AG10803 (cell line): ENCODE data around the gene TWF2.

Source experiments
- DNase-seq: peaks from one replicate; pipeline ENCODE4 v3.0.0; 2010; ENCODE audit warnings: low read depth
- H3K4me3 ChIP-seq: 2 replicates; pipeline ENCODE4 v1.5.1; 2011; ENCODE audit warnings: mild to moderate bottlenecking, low read length, control low read depth
- CTCF ChIP-seq: conservative IDR thresholded peaks from 2 replicates; pipeline ENCODE4 v1.5.1; 2011; ENCODE audit warnings: mild to moderate bottlenecking, low read length, control low read depth, inconsistent platforms

TWF2 gene

DNA sequence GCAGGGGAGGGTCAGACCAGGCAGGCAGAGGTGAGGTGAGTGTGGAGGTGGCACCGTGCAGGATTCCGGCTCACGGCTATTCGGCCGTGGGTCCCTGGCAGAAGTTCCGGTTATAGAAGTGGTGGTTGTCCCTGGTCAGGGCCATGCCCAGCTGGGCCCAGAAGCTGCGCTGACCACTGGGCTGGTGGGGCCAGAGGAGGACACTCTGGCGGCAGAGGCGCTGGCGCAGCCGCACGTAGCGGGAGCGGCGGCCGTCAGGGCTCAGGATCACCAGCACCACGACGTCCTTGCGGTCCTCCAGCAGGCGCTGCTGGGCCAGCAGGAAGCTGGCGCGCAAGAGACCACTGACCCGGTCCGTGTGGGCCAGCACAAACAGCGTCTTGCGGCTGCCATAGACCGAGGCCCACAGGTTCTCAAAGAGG is 17.8 kb downstream of the TWF2 start:
- no peak for TF ChIP-seq CTCF
- DNase-seq: no peak
- H3K4me3 ChIP-seq: no peak overlapping the region

DNA sequence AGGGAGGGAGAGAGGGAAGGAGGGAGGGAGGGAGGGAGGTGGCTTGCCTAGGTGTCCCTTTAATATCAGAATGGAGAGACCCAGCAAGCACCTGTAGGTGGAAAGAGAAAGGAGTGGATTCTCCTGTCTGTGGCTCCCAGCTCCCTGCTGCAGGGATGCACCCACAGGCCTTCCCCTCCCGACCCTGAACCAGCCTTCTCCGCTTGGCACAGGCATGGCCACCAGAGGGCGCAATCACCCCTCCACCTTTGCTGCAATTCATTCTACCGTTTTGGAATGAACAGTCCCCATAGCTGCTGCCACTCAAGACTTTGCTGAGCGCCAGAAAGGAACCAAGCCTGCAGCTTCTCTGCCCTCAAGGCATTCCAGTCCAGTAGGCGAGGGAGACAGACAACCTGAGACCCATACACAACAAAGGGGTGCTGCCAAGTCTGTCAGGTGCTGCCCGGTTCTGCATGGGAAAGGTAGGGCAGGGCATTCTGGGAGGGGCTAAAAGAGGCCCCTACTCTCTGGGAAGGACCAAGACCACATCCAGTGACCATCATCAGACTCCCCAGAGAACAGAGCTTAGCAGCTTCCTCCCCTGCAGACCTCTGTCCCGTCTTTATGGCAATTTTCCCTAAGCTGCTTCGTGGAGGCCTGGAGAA is 18.5 kb downstream of the TWF2 start:
- DNase-seq: peak; percentile 62
- TF ChIP-seq CTCF: peak; percentile 94
- H3K4me3 ChIP-seq: no peak overlapping the region

- TF ChIP-seq CTCF: no peak
- DNase-seq: no peak
- H3K4me3 ChIP-seq: no peak overlapping the region
Observed at GRCh38 chr3:52218937-52219650, 19.9 kb downstream of the TWF2 start.

- no peak for TF ChIP-seq CTCF
- no peak overlapping the region for H3K4me3 ChIP-seq
- DNase-seq: no peak
Observed at GRCh38 chr3:52218454-52218853, 20.5 kb downstream of the TWF2 start.

DNA sequence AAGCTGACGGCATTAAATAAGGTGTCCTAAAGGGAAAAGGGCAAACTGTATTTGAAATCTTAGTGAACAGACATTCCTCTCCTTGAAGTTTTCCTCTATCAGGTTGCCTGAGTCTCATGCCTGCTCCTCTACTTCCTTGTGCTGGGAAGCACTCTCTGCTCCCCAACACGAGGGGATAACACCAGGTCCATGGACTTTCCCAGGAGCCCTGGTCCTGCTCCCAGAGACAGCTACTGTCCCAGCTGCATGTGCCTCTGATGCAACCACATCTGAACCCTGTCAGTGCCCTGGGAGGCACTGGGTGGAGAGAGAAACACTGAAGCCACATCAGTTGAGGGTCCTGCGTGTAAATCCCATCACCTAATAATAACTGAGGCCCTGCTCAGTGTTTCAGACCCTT is 20.9 kb downstream of the TWF2 start:
- DNase-seq: no peak
- H3K4me3 ChIP-seq: no peak overlapping the region
- TF ChIP-seq CTCF: no peak

- H3K4me3 ChIP-seq: no peak overlapping the region
- no peak for TF ChIP-seq CTCF
Observed at GRCh38 chr3:52217409-52217805, 21.6 kb downstream of the TWF2 start.

More at GRCh38 chr3:52217409-52217805, 21.6 kb downstream of the TWF2 start:
- DNase-seq: no peak
